Caco-2 (cell line): ENCODE results near the gene PVALB. TPM values are rescaled to one million over a fixed set of nuclear protein-coding genes. Genes with fewer than 3 reads are reported as not detected.

ENCODE experiments used
- BruUV-seq: library from RNA; stranded (reverse); fragments of 400-500 nt; replicated peaks from 2 replicates; lab custom pipeline; 2021; lab: Mats Ljungman, UMichigan
- CTCF ChIA-PET: fragments of 300-600 bp; sonication (Branson Sonifier 250); formaldehyde crosslinking; loops from one replicate; lab custom pipeline; 2022; ENCODE audit warnings: antibody characterized with exemption; lab: Charles Lee
- POLR2A ChIA-PET: fragments of 300-600 bp; sonication (Branson Sonifier 250); formaldehyde crosslinking; loops from one replicate; lab custom pipeline; 2022; ENCODE audit warnings: antibody characterized with exemption; lab: Charles Lee
- DNase-seq, 2 experiments: peaks; one replicate each; pipeline versions ENCODE4 v3.0.0 to v3.0.0-alpha.2; 2020 to 2022
- H3K27me3 ChIP-seq: replicated peaks from 2 replicates; pipeline ENCODE4 v1.6.0; 2011; ENCODE audit warnings: low read length; ENCODE audit not compliant: control insufficient read depth, insufficient read depth
- H3K36me3 ChIP-seq: 2 replicates; pipeline ENCODE4 v1.5.1; 2011; ENCODE audit warnings: low read length; ENCODE audit not compliant: control insufficient read depth, insufficient read depth
- H3K4me1 ChIP-seq: fragments of 250-450 bp; sonication (Bioruptor Pico); 2 replicates; pipeline ENCODE4 v1.5.1; 2020; ENCODE audit warnings: mild to moderate bottlenecking
- H3K4me3 ChIP-seq: 2 replicates; pipeline ENCODE4 v1.5.1; 2011; ENCODE audit warnings: low read depth, mild to moderate bottlenecking, control low read depth, low read length
- H3K9me3 ChIP-seq: fragments of 250-450 bp; sonication (Bioruptor Pico); 2 replicates; pipeline ENCODE4 v1.5.1; 2020; ENCODE audit warnings: mild to moderate bottlenecking, moderate library complexity
- H3K27ac Mint-ChIP-seq: one replicate; pipeline ENCODE4 v1.8.0; 2022; ENCODE audit warnings: mixed read lengths; ENCODE audit not compliant: unreplicated experiment
- H3K27me3 Mint-ChIP-seq: one replicate; pipeline ENCODE4 v1.8.0; 2022; ENCODE audit warnings: mixed read lengths; ENCODE audit not compliant: insufficient read depth, unreplicated experiment
- H3K36me3 Mint-ChIP-seq: one replicate; pipeline ENCODE4 v1.8.0; 2022; ENCODE audit warnings: mild to moderate bottlenecking, mixed read lengths; ENCODE audit not compliant: insufficient read depth, unreplicated experiment
- H3K4me1 Mint-ChIP-seq: one replicate; pipeline ENCODE4 v1.8.0; 2022; ENCODE audit warnings: low read depth, mixed read lengths; ENCODE audit not compliant: unreplicated experiment
- H3K4me3 Mint-ChIP-seq: one replicate; pipeline ENCODE4 v1.8.0; 2022; ENCODE audit warnings: mild to moderate bottlenecking, moderate library complexity, mixed read lengths; ENCODE audit not compliant: unreplicated experiment
- H3K9me3 Mint-ChIP-seq: one replicate; pipeline ENCODE4 v1.8.0; 2022; ENCODE audit warnings: mixed read lengths; ENCODE audit not compliant: unreplicated experiment
- CTCF ChIP-seq, 2 experiments: fragments of 200-600 bp in 1 of 2; IDR thresholded peaks; 1 replicate in 1 of 2; 2 replicates in 1 of 2; pipeline versions ENCODE4 v1.5.1 to v1.8.0; 2011 to 2022; ENCODE audit warnings: antibody characterized with exemption in 1 of 2, control low read depth in 1 of 2, inconsistent platforms in 1 of 2, low read depth in 1 of 2, low read length in 1 of 2, mild to moderate bottlenecking in 1 of 2, moderate library complexity in 1 of 2; ENCODE audit not compliant: insufficient read depth in 1 of 2, severe bottlenecking in 1 of 2, unreplicated experiment in 1 of 2
- intact Hi-C: fragments of 100-400 bp; cut with micrococcal nuclease; formaldehyde crosslinking; loops from one replicate; pipeline ENCODE4 v1.10.0; 2022; ENCODE audit not compliant: unreplicated experiment
- total RNA-seq: library from RNA; stranded (reverse); gene quantifications from 2 replicates; pipeline ENCODE4 v1.2.3, GENCODE V29; 2022

Gene PVALB
- total RNA-seq, 1 experiment from 2014 or later, result not detected

GRCh38 chr22:36817525-36817848 is 652 bp upstream of the PVALB start:
- no peak for TF ChIP-seq CTCF (IDR thresholded peaks at IDR 0.05; ENCODE audit: insufficient read depth in 1 of 2, low read depth in 1 of 2, low read length in 1 of 2, severe bottlenecking in 1 of 2, unreplicated experiment in 1 of 2)
- H3K4me1 ChIP-seq, result no peaks in the 10 kb centered on the region
- H3K36me3 Mint-ChIP-seq, result no peaks in the 10 kb centered on the region
- H3K27me3 Mint-ChIP-seq, result peaks cover 53% of the 10 kb centered on the region
- CTCF ChIA-PET, result no interaction called here
- H3K4me3 ChIP-seq, result no peak overlapping the region
- H3K36me3 ChIP-seq, result no peaks in the 10 kb centered on the region
- DNase-seq, result no peak
- no peaks in the 10 kb centered on the region for H3K9me3 Mint-ChIP-seq
- H3K4me1 Mint-ChIP-seq, result no peaks in the 10 kb centered on the region
- POLR2A ChIA-PET, result no interaction called here
- H3K27me3 ChIP-seq, result peaks cover 3% of the 10 kb centered on the region
- no TSS peak for BruUV-seq
- no peak overlapping the region for H3K4me3 Mint-ChIP-seq
- no peaks in the 10 kb centered on the region for H3K9me3 ChIP-seq
- intact Hi-C loops, result no loop called here
- no peak overlapping the region for H3K27ac Mint-ChIP-seq

GRCh38 chr22:36816339-36816635 is 548 bp downstream of the PVALB start:
- Mint-ChIP-seq H3K4me1 (no peaks in the 10 kb centered on the region), H3K4me3 (no peak overlapping the region)
- peaks cover 2% of the 10 kb centered on the region for H3K27me3 ChIP-seq

GRCh38 chr22:36815558-36816338 is 1.1 kb downstream of the PVALB start:
- BruUV-seq, result no TSS peak
- H3K4me1 Mint-ChIP-seq, result no peaks in the 10 kb centered on the region
- no peak for TF ChIP-seq CTCF (IDR thresholded peaks at IDR 0.05; ENCODE audit: insufficient read depth in 1 of 2, low read depth in 1 of 2, low read length in 1 of 2, severe bottlenecking in 1 of 2, unreplicated experiment in 1 of 2)
- no peak overlapping the region for H3K4me3 Mint-ChIP-seq
- intact Hi-C loops, result no loop called here
- Histone ChIP-seq H3K4me3 (no peak overlapping the region), H3K36me3 (no peaks in the 10 kb centered on the region), H3K4me1 (no peaks in the 10 kb centered on the region), H3K9me3 (no peaks in the 10 kb centered on the region), H3K27me3 (peaks cover 2% of the 10 kb centered on the region)
- H3K36me3 Mint-ChIP-seq, result no peaks in the 10 kb centered on the region
- POLR2A ChIA-PET, result no interaction called here
- H3K9me3 Mint-ChIP-seq, result no peaks in the 10 kb centered on the region
- H3K27ac Mint-ChIP-seq, result no peak overlapping the region
- DNase-seq, result no peak
- CTCF ChIA-PET, result no interaction called here
- peaks cover 52% of the 10 kb centered on the region for H3K27me3 Mint-ChIP-seq

More at GRCh38 chr22:36816339-36816635, 548 bp downstream of the PVALB start:
- intact Hi-C loops, result no loop called here
- BruUV-seq, result no TSS peak
- POLR2A ChIA-PET, result no interaction called here
- no peaks in the 10 kb centered on the region for H3K9me3 ChIP-seq
- Mint-ChIP-seq H3K36me3 (no peaks in the 10 kb centered on the region), H3K27ac (no peak overlapping the region), H3K9me3 (no peaks in the 10 kb centered on the region), H3K27me3 (peaks cover 53% of the 10 kb centered on the region)
- H3K4me3 ChIP-seq, result no peak overlapping the region
- CTCF ChIA-PET, result no interaction called here
- no peaks in the 10 kb centered on the region for H3K36me3 ChIP-seq
- TF ChIP-seq CTCF (IDR thresholded peaks at IDR 0.05; ENCODE audit: insufficient read depth in 1 of 2, low read depth in 1 of 2, low read length in 1 of 2, severe bottlenecking in 1 of 2, unreplicated experiment in 1 of 2), result no peak
- H3K4me1 ChIP-seq, result no peaks in the 10 kb centered on the region
- no peak for DNase-seq
